Measurements from ENCODE around the gene OXT.

OXT gene

GRCh38 chr20:3115190-3116107 lies 44.0 kb downstream of the OXT start:
- DNase-seq = peak; percentile 57

- DNase-seq = no peak
Measured at GRCh38 chr20:3116341-3116740, 44.9 kb downstream of the OXT start.

GRCh38 chr20:3117839-3118379 lies 46.5 kb downstream of the OXT start:
- DNase-seq = peak; percentile 65

- DNase-seq = no peak
Measured at GRCh38 chr20:3119044-3119443, 47.6 kb downstream of the OXT start.

GRCh38 chr20:3121271-3121911 lies 50.0 kb downstream of the OXT start:
- DNase-seq = no peak
